Effector CD8-positive, alpha-beta T cell (primary cell): ENCODE data around the gene ING4.

Source experiments
- DNase-seq: peaks from one replicate; lab custom pipeline; 2025; lab: John Stamatoyannopoulos, UW

Gene ING4

DNA sequence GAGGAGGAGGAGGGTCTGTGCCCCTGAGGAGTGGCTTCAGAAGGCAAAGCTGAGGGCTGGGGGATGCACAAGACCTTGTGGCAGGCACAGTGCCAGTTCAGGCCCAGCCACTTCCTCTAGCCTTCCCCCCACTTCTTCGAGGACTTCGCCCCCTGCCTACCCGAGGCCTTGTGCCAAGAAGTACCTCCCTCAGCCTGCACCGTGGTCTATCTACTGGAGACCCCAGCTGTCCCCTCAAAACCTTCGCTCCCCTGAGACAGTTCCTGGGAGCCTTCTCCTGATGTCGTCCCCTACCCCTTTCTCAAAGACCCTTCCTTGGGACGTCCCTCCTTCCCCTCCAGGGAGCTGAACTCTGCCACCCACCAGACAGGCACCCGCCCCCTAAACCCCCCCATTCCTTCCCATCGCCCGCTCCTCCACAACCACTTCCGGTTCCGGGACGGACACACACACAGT, 25.7 kb upstream of the ING4 start:
- peak; percentile 43 for DNase-seq

DNA sequence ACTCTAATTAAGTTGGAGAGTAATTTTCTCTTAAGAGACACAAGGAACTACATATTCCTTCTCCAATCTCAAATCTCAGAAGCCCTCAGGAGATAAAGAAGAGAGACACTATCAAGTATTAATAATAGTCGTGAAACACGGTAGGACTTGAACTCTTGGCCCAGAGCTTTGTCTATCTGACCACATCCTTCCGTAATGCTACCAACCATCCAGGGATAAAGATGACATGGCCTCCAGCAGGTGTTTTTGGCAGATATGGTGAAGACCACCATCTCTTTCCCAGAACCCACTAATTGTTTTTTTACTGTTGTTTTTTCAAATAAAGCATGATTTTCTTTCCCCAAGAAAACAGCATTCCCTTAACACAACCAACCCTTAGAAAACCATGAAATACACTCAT, 22.9 kb upstream of the ING4 start:
- DNase-seq: no peak

DNA sequence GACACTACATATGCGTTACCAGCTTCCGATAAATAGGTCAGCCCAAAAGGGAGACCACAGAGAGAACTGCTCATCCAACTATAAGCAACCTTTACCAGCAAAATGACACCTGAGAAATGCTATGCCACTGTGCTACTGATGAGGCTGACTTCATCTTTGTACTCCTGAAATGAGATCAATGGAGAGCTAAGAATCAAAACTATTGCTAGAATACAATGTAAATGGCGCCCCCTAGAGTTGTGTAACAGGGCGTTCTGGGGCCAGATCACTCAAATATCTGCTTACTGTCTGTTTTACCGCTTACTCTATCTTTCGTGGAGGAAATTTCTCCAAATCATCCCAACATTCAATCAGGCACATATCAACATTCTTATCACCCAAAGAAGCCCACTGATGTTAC, 21.7 kb upstream of the ING4 start:
- peak; percentile 26 for DNase-seq

- no peak for DNase-seq
These were observed 14.0 kb upstream of the ING4 start for GRCh38 chr12:6676962-6677361.

GRCh38 chr12:6672143-6672542, 9.2 kb upstream of the ING4 start:
- DNase-seq: no peak

DNA sequence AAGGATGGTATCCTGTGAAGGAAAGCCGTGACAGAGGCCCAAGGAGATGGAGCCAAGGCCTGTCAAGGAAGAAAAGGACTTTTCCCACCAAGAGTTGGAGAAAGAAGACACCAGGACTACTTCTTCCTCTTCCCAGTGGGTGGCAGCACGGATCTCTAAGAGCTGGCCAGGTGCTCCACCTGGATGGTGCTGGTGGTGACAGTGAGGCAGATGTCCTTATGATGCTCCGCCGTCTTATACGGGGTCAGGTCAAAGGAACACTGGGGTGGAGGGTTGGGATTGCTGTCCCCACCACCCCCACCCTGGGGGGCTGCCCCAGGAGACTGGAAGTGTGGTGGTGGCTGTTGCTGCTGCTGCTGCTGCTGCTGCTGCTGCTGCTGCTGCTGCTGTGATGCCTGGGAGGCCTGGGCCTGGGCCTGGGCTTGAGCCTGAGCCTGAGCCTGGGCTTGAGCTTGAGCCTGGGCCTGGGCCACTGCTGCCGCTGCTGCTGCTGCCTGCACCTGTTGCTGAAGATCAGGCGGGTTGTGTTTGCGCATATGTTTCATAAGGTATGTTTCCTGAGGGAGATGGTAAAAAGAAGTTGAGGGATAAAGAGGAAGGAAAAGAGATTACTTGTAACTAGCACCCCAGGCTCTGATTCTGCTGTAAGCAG, 4.8 kb upstream of the ING4 start:
- no peak for DNase-seq

DNA sequence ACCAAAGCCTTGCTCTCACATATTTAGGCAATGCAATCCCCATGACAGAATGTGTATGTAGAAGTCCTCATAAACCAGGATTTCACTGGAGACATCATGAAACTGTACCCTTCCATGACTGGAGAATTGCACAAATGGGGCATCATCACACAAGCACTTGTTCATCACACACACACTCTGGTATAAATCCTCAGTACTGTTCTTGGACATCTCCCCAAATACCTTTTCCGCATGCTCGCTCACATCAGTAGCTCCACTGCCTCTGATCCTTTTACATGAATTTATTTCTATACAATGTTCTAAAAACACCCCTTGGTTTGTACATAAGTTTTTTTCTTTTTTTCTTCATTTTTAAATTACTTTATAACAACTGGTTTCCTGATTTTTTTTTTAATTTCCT, 3.3 kb upstream of the ING4 start:
- DNase-seq: no peak

GRCh38 chr12:6664902-6665301, 2.0 kb upstream of the ING4 start:
- no peak for DNase-seq

DNA sequence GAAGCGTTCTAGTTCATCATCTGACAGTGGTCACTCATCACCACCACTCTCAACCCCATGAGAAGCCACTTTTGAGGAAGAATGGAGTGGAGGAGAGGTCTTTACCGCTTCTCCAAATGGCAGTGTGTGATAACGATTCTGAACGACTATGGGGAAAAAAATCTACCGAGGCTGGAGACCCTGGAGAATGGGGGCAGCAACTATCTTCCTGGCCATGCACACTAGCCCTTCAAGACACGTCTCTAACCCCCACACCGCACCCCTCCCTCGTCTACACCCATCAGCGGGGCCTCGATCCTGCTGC, 365 bp downstream of the ING4 start:
- no peak for DNase-seq

GRCh38 chr12:6653987-6654386, 8.9 kb downstream of the ING4 start:
- no peak for DNase-seq

- DNase-seq: no peak
These were observed 9.6 kb downstream of the ING4 start for GRCh38 chr12:6653342-6653741.

GRCh38 chr12:6652391-6652790, 10.5 kb downstream of the ING4 start:
- no peak for DNase-seq

DNA sequence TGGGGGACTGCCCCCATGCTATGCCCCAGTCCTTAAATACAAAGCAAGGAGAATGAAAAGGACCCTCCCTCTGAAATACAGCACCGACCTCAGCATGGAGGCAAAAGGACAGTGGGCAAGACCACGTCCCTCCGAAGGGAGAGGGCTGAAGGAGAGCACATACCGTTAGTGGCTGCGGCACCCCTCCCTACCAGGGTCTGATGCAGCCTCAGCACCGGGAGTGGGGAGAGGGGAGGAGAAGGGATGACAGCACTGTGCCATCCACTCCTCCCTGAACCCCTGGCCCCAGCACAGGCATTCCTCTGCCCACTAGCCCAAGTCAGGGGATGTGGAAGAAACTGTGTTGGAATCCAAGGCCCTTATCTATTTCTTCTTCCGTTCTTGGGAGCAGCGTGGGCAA, 12.1 kb downstream of the ING4 start:
- DNase-seq: no peak

DNA sequence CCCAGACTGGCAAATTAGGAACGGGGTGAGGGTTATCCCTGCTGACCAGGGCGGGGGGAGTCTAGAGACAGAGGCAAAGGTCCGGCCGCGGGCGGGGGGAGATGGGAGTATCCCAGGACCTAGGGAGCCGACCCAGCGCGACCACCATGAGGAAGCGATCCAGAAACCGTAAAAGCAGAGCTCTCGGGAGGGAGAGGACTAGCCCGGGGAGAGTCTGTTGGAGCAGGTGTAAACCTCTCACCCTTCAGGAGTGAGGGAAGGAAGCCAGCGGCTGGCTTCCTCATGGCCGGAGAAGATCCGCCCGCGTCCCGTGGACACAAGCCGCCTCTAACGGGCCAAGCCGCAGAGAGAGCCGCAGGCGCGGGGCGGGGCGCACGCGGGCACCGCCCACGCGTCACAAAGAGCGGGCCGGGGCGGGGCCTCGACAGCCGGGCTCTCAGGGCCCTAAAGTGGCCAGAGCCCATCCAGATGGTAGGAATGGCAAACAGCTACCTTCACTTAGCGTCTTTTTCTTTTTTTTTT, 15.8 kb downstream of the ING4 start, which contains the start of gene ACRBP:
Gene ACRBP (minus strand): TSS at position 350 of the 522 bp plus-strand sequence. CDS start 66 bp downstream, at position 284.
- peak; percentile 32 for DNase-seq

DNA sequence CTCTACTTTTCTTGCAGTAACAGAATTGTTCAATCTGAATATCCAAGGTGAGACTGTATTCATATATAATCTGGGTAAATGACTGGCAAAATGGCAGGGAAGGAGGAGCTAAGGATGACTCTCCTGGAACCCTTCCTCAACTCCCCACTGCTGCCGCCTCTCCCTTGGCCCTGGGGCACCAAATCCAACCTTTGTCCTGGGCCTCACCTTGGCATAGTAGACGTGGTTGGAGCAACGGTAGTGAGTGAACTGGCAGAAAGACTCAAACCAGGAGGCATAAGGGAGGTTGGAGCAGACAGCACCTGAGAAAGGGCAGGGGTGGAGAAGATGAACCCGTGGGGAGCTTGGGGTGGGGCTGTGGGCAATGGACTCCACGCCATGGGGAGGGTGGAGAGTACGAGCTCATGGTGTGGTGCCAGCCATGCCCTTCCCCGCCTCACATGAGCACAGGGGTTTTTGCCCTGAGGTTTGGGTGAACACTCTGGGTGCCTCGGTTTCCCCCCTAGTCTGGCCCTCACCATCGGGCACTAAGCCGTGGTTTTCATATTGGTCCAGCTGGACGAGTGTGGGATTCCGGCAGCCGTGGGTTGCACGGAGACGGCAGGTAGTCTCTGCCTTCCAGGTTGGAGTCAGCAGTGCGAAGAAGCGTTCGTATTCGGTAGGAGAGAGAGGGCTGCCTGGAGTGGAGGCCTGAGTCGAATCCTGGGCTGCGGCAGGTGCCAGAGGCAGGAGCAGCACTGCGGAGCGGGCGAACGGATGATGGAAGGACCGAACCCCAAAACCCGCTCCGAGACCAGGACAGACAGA, 16.4 kb downstream of the ING4 start:
- DNase-seq: no peak

DNA sequence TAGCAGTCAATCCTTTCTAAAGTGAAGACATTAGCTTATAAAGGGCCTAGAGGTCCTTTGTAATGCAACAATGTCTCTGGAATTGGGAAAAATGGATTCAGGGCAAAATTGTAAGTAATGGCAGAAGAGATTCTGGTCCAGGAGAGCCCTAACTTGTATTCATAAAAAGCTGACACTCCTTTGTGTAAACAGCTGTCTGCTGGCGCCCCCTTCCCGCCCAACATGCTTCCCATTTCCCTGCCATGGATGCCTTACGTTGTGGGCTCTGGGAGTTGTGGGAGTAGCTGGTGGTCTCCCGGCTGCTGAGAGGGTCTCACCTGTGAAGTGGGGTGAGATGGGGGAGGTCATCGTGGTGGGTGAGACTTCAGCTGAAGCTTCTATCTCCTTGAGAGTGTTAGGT, 18.0 kb downstream of the ING4 start:
- no peak for DNase-seq

DNA sequence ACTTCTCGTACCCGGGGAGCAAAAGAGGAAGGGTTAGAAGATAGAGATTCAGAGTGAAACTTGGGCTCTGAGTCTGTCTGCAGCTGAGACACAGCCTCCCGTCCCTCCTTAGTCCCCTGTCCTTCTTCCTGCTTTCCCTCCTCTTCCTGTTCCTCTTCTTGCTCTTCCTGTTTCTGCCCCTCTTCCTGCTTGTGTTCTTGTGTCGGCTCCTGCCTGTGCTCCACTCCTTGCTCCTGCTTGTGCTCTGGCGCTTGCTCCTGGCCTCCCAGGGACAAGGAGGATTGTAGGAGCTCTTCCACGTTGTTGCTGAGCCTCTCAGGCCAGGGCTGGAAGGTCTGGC, 18.7 kb downstream of the ING4 start:
- DNase-seq: no peak

DNA sequence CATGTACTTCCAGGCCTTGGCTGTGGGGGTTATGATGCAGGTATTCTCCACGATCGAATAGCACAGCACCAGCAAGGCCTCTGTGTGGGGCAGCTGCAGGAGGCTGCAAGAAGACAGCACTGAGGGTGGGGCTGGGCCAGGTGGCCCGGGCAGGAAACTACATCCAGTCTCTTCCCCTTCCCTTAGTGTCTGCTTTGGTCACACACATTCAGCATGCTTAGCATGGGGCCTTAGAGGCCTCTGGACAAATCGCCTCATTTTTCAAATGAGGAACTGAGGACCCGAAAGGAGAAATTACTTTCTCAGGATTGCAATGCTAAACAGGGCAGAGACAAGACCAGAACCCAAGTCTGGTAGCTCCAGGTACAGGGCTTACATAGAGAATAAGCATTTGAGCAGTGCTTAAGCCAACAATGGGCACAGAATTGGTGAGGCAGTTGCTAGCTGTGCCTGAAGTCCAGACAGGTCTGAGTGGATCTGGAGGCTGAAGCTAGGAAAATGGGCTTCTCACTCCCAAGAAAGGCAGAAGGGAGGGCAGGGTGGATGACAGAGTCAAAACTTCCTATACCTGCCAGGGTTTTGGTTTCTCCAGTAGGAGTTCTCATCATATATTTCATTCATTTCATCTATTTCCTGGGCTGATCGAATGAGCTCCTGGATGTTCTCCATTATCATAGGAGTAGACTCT, 19.2 kb downstream of the ING4 start:
- no peak for DNase-seq

GRCh38 chr12:6641131-6641530, 21.8 kb downstream of the ING4 start:
- DNase-seq: no peak

DNA sequence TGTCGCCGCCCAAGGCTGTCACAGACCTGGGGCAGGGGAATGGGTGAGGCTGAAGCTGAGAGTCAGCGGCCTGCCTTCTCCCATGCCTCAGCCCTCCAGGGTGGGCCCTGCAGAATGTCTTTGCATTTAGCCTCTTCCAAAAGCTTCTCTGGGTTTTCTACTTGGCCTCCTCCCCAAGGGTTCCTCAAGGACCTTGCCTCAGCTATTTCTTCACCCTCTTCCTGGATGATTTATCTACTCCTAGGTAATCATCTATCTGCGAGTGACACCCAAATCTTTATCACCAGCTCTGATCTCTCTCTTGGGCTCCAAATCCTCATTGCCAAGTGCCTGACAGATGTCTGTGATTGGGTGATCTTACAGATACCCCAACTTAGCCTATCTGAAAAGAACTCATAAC, 22.4 kb downstream of the ING4 start:
- DNase-seq: no peak

GRCh38 chr12:6639151-6639801, 23.6 kb downstream of the ING4 start:
- no peak for DNase-seq

GRCh38 chr12:6638305-6638704, 24.6 kb downstream of the ING4 start:
- no peak for DNase-seq
